GM18517 (cell line): ENCODE measurements around the gene TARBP2.
"Not testable (repeated sequence)": the region's sequence is repeated elsewhere in the genome, so short reads cannot be mapped to it uniquely, and the experiment has no call there.

ENCODE experiments used
- ATAC-seq: cut with Tn5 transposase; IDR thresholded peaks from one replicate; pipeline ENCODE4 v1.9.1; 2021; ENCODE audit warnings: mild to moderate bottlenecking, moderate library complexity; ENCODE audit not compliant: unreplicated experiment

TARBP2 gene

DNA sequence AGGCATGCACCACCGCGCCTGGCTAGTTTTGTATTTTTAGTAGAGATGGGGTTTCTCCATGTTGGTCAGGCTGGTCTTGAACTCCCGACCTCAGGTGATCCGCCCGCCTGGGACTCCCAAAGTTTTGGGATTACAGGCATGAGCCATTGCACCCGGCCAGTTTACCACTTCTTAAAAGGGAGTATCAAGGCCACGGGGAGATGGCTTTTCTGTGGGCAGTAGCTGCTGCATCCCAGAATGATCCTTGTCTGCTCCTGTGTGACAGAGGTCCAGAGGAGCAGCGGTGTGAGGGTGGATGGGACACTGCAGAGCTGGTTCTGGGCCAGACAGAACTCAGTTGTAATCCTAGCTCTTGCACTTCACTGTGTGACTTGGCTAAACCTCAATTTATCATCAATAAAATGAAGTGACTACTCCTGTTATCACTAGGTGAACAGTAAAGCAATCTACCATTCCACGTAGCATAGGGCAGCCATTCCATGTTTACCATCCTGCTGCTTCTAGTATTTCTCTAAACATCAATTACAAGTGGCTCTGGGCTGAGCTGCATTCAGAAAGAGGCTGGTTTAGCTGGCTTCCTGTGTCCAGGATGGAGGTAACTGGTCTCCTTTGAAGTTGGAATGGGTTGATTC is 9.2 kb downstream of the TARBP2 start:
- no peak for ATAC-seq

DNA sequence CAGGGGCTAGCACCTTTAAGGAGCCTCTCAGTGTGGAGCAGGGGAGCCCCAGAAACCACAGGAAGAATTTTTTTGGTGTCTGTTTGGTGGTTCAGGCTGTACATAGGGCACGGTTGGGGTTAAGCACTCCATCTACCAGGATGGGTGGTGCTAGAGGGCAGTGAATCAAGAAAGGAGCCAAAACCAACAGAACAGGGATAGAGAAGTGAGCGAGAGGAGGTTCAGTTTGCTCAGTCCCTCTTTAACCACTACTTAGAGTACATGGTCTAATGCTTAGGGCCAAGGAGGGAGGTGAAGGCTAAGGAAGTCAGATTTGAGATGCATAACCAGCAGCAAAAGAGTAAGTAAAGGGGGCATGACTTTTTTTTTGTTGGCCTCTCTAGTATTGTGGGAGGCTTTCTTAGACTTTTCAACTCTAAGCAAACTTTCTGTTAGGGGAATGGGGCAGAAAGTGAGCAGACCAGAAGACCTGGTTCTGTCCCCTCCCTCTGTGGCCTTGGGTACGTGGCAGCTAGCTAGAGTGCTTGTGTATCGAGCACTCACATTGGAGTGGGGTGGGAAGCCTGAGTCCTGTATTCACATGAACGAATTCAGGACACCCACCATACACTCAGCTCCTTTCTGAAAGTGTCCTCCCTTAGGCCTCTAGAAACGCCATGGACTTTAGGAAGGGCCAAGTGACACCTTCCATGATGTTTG is 12.8 kb downstream of the TARBP2 start:
- no peak for ATAC-seq

- no peak for ATAC-seq
Measured at GRCh38 chr12:53514628-53515290, 13.7 kb downstream of the TARBP2 start.

DNA sequence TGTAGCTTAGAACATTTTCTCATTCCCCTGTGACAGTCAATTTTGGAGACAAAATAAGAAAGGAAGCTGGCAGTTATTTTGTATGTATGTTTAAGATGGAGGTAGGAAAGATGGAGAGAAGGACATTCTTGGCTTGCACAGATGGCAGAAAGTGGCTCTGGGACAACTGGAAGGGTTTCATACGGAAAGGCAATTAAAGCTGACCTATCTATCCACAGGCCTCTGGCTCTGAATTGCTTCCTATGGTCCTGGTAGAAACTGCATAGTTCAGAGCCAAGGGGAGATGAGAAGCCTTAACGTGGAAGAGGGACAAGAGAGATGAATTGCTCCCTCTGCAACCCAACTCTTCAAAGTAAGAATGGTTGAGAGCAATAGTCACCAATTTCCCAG is 14.2 kb downstream of the TARBP2 start:
- no peak for ATAC-seq

- ATAC-seq = no peak
Measured at GRCh38 chr12:53516758-53517455, 15.8 kb downstream of the TARBP2 start.

GRCh38 chr12:53518381-53518780 is 17.3 kb downstream of the TARBP2 start:
- ATAC-seq = no peak

- ATAC-seq = no peak
Measured at GRCh38 chr12:53523131-53523530, 22.0 kb downstream of the TARBP2 start.

- ATAC-seq = no peak
Measured at GRCh38 chr12:53524476-53524875, 23.4 kb downstream of the TARBP2 start.

DNA sequence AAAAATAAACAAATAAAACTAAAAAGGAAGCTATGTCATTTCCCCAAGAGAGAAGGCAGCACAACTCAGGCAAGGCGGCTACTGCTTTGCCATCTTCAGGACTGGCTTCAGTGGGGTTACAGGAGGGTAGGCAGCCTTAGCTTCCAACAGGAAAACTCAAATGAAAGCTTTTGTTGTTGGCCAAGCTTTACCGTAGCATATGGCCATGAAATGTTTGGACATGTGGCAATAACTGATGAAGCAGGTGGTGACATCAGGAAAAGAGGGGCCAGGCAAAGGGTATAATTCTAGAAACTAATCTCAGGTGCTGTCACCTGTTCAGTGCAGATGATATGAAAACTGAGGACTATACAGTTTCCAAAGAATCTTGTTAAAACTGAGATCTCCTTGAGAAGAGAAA is 29.0 kb downstream of the TARBP2 start:
- ATAC-seq = no peak

GRCh38 chr12:53530920-53531319 is 29.8 kb downstream of the TARBP2 start:
- ATAC-seq = no peak

DNA sequence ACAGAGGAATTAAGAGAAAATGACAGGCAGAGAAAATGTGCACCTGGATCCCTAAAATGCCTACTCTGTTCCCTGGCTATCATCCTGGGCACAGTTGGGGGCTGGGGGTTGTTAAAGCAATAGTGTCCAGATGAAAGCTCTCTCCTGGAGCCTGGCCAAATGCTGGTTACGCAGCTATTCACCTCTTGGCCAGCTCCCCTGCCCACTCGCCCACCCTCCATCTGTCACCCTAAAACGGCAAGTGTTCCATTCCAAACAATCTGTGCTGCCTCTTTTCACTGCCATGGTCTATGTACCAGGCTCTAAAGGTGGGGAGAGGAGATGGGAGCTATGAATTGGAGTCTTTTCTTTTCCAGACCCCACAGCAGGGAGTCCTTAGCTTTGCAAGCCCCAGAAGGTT is 30.9 kb downstream of the TARBP2 start:
- ATAC-seq = no peak

GRCh38 chr12:53532524-53533445 is 31.7 kb downstream of the TARBP2 start:
- no peak for ATAC-seq

DNA sequence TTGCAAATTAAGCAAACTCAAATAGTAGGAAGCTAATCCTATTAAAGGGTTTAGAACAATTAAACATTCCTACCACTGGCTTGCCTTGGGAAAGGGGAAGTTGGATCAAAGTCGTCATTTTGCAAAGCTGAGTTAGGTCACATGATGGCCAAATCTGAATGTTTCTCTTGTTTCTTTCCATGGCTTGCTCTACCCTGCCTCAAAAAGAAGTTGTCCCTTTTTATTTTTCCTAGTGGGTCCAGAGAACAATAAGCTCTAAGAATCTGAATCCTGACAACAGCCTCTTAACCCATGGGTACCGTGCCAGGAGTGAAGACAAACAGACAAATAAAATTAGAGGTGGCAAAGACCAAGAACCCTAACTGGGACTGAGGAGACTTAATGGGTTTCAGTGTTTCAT is 32.4 kb downstream of the TARBP2 start:
- ATAC-seq = no peak

- no peak for ATAC-seq
Measured at GRCh38 chr12:53536962-53537361, 35.9 kb downstream of the TARBP2 start.

- ATAC-seq = no peak
Measured at GRCh38 chr12:53538209-53538689, 37.2 kb downstream of the TARBP2 start.

GRCh38 chr12:53539526-53539925 is 38.4 kb downstream of the TARBP2 start:
- ATAC-seq = no peak

GRCh38 chr12:53543539-53543938 is 42.5 kb downstream of the TARBP2 start:
- ATAC-seq = peak; percentile 73

DNA sequence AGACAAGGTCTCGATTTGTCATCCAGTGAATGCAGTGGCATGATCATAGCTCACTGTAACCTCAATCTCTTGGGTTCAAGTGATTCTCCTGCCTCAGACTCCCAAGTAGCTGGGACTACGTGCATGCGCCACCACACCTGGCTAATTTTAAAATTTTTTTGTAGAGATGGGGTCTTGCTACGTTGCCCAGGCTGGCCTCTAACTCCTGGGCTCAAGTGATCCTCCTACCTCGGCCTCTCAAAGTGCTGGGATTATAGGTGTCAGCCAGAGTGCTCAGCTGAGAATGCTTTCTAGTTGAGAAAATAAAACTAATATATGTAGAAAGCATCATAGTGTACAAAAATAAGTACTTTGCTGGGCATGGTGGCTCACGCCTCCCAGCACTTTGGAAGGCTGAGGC is 47.3 kb downstream of the TARBP2 start:
- not testable (repeated sequence) for ATAC-seq

- ATAC-seq = not testable (repeated sequence)
Measured at GRCh38 chr12:53550131-53550530, 49.0 kb downstream of the TARBP2 start.

DNA sequence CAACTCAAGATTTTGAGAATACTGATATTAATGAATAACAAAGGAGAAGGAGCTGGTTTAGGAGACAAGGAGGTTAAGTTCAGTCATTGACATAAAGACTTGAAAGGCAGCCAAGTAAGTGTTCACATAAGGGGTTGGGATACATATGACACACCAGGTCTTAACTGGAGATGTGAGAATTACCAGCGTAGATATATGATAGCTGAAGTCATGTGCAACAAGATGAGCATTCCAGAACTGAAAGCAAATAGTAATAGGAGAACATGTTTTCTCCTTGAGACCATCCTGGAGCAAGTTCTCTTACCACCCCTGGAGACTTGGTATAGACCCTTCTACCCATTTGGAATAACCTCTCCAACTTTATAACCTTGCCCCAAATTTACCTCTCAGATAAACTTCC is 49.5 kb downstream of the TARBP2 start:
- ATAC-seq = no peak
